Fibroblast of villous mesenchyme (primary cell): ENCODE measurements around the gene CR2. TPM values are rescaled to one million over a fixed set of nuclear protein-coding genes. Genes with fewer than 3 reads are reported as not detected.
"Not testable (repeated sequence)": the region's sequence is repeated elsewhere in the genome, so short reads cannot be mapped to it uniquely, and the experiment has no call there.

Experiments used
- DNase-seq: peaks from one replicate; pipeline ENCODE4 v3.0.0-alpha.2; 2010; ENCODE audit warnings: low read depth
- H3K4me3 ChIP-seq: 2 replicates; pipeline ENCODE4 v1.5.1; 2011; ENCODE audit warnings: low read depth, mild to moderate bottlenecking, low read length
- total RNA-seq: library from RNA; depleted of rRNA; stranded (reverse); fragments of >200 nt; gene quantifications from 2 replicates; pipeline ENCODE4 v1.2.3, GENCODE V29; 2012
- TF ChIP-seq, protein P1 (sequence below): IDR thresholded peaks from 2 replicates; pipeline ENCODE4 v1.5.1; 2012; ENCODE audit warnings: low read depth, mild to moderate bottlenecking, low read length; ENCODE audit not compliant: insufficient read depth

CR2 gene
- total RNA-seq, 1 donor, result not detected

DNA sequence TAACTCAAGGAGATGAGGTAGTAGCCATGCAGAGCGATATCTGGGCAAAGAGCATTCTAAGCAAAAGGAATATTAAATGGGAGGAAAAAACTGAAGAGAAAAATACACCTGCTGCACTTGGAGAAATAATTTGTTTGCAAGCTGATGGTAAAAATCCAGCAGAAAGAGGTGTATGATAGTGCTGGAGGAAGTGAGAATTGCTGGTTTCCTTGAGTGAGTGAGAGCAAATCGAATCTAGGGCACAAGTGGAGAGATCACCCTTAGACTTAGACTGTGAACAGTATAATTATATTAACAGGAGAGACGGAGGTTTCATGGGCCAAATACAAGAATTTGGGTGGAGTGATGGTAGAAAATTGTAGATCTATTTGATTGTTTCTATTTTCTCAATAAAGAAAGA is 39.1 kb downstream of the CR2 start:
- H3K4me3 ChIP-seq, result no peak overlapping the region
- DNase-seq, result no peak
- TF ChIP-seq, protein P1, sequence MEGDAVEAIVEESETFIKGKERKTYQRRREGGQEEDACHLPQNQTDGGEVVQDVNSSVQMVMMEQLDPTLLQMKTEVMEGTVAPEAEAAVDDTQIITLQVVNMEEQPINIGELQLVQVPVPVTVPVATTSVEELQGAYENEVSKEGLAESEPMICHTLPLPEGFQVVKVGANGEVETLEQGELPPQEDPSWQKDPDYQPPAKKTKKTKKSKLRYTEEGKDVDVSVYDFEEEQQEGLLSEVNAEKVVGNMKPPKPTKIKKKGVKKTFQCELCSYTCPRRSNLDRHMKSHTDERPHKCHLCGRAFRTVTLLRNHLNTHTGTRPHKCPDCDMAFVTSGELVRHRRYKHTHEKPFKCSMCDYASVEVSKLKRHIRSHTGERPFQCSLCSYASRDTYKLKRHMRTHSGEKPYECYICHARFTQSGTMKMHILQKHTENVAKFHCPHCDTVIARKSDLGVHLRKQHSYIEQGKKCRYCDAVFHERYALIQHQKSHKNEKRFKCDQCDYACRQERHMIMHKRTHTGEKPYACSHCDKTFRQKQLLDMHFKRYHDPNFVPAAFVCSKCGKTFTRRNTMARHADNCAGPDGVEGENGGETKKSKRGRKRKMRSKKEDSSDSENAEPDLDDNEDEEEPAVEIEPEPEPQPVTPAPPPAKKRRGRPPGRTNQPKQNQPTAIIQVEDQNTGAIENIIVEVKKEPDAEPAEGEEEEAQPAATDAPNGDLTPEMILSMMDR, result no peak

DNA sequence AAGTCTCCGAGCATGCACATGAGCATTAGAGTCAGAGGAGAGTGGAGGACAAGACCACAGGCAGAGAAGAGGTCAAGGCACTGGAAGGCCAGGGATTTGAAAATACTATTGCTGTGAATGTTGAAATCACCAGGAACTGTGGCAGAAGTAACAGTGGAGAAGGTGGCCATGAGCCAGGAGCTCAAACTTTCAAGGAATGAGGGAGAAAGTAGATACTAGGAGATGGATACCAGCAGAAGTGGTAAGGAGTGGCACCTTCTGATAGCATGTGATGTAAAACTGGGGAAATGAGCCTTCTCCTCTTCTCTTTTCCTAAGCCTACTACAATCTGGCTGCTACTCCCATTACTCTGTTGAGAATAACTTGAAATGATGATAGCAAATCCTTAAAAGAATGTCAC is 40.0 kb downstream of the CR2 start:
- TF ChIP-seq, protein P1, result no peak

DNA sequence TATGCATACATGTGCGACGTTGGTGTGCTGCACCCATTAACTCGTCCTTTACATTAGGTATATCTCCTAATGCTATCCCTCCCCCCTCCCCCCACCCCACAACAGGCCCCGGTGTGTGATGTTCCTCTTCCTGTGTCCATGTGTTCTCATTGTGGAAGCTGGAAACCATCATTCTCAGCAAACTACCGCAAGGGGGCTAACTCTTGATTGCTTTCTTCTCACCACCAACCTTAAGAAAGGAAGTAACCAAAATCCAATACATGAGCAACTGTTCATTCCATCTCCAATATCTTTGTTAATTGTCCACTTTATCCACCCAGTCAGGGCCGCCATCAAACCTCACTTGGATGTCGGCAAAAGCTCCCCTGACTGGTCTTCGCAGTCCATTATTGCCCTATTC is 41.2 kb downstream of the CR2 start:
- DNase-seq, H3K4me3 ChIP-seq: not testable (repeated sequence)

More for the DNA sequence above, 40.0 kb downstream of the CR2 start:
- H3K4me3 ChIP-seq, result no peak overlapping the region
- DNase-seq, result no peak

DNA sequence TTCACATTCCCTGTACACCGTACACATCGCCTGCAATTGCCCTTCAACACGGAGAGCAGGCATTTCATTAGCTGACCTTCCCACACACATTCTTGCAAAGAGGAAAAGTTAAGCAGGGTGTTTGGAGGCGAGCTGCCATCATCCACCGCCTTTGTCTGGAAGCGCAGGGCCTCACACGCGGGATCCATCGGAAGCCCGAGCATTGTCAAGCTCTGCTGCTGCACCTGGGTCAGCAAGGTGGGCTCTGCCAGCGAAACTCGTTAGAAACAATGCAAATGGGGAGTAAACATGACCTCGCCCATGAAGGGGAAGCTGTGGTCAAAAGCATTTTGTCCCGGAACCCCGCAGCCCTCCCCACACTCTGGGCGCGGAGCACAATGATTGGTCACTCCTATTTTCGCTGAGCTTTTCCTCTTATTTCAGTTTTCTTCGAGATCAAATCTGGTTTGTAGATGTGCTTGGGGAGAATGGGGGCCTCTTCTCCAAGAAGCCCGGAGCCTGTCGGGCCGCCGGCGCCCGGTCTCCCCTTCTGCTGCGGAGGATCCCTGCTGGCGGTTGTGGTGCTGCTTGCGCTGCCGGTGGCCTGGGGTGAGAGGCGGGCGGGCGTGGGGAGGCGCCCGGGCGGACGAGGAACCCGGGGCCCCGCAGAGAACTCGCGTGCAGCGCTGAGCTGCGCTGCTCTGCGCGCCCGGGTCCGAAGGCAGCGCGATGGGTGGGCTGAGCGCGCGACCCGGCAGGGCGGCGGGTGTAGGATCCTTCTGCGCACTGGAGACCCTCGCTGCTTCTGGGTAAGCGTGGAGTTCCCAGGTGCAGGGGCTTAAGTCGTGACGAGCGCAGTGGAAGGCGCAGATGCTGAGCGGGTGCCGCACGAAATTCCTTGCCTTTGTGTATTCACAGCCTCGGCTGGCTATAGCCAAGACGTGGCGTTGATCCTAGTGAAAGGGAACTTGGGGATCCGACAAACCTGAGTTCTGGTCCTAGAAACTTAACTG is 42.0 kb downstream of the CR2 start, which contains the start of gene CR1:
TSS of gene CR1 (plus strand) at position 357 of the 992 bp plus-strand sequence. CDS start at position 468, 111 bp downstream.
- TF ChIP-seq, protein P1, result no peak
- no peak within 1 kb of the TSS for H3K4me3 ChIP-seq
- no peak for DNase-seq

DNA sequence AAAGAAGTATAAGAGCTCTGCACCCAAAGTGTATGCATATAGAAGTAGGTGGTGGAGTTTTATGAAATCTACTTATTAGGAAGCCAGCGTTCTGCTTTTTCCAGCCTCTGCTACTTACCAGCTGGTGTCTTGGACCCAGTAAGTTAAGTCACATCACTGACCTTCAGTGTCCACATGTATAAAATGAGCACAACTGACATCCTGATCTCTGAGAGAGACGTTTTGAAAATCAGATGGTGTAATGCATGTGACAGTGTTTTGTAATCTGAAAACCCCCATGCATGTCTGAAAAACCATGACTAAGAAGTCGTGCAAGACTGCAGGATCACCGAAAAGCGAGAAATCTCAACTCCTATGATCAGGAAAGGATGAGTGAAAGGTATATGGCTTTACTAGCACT is 43.8 kb downstream of the CR2 start:
- no peak for DNase-seq
- TF ChIP-seq, protein P1, result no peak
- no peak overlapping the region for H3K4me3 ChIP-seq

DNA sequence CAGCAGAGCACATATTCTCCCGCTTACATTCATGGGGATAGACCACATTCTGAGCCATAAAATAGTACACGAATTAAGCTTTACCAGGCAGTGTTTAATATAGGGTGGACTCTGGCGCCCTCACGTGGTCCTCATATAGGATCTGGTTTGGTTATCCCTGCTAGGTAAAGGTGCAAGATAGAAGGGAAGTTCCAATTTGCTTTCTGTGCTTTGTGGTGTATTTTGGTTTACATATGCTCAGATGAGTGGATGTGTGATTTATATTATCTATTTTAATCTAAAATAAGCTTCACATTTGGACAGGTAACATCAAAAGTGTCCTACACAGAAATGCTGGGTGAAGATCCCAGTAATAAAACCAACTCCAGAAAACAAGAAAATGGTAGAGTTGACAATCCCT is 45.4 kb downstream of the CR2 start:
- TF ChIP-seq, protein P1, result peak; percentile 79
- no peak overlapping the region for H3K4me3 ChIP-seq
- DNase-seq, result peak; percentile 72

DNA sequence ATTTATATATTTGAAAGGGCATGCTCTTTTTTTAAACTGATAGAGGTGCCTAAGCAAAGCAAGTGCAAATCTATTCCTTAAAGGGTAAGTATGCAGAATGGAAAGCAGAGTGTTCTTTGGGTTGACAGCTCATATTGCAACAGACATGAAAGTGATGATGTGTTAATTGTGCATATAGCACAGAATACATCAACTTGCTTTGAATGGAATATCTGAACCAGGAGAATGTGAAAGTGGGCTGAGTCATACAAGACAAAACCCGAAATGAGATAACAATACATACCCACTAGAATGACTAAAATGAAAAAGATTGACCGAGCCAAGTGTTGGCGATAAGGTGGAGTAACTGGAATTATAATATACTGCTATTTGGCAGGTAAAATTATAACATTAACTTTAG is 46.2 kb downstream of the CR2 start:
- no peak for DNase-seq
- H3K4me3 ChIP-seq, result no peak overlapping the region
- TF ChIP-seq, protein P1, result no peak
